ENCODE measurements around the gene SERPING1.

Gene SERPING1

DNA sequence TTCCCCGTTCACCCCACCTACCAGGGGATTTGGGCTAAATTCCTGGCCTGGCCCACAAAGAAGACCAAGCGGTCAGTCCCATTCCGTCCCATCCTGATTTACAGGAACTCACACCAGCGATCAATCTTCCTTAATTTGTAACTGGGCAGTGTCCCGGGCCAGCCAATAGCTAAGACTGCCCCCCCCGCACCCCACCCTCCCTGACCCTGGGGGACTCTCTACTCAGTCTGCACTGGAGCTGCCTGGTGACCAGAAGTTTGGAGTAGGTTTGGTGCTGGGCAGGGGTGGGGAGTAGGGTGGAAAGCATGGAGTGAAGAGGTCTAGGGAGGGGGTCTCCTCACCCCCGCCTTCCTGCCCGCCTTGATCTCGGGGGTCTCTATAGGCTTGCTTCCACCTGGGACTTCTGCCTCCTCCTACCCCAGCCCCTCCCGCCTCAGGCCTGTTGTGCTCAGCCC, at the start of gene SERPING1:
Gene SERPING1 (plus strand): TSS at position 225 of the 455 bp plus-strand sequence. CDS start 586 bp downstream, outside the sequence.
- H3K9me3 Mint-ChIP-seq, result no peaks in the 10 kb centered on the region
- ATAC-seq, result peak; percentile 44
- H3K4me1 Mint-ChIP-seq, result peaks cover 5% of the 10 kb centered on the region
- no peak for DNase-seq
- H3K27me3 Mint-ChIP-seq, result peaks cover 66% of the 10 kb centered on the region
- peak within 1 kb of the TSS in 1 of 2 donors; percentile 15 for H3K4me3 Mint-ChIP-seq
- no peak within 1 kb of the TSS for H3K27ac Mint-ChIP-seq

DNA sequence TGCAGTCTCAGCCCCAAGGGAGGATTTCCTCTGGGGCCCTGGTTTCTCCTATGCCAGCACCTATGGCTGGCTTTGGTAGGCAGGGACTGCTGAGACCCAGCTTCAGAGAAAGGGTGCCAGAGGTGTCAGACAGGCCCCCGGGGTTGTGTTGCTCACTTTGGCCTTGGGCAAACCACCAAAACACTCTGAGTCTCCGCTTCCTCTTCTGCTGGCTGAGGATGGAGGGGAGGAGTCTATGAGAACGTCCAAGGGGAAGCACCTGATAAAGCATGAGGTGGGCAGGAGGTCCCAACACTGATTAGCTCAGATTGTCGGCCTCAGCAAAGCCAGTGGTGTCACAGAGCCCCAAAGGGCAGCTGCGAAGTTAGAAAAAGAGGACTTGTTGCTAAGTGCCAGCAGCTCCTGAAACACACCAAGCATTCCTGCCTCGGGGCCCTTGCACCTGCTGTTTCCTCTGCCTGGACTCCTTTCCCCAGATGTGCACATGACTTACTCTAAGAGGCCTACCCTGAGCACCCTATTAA, 49.6 kb upstream of the SERPING1 start:
- ATAC-seq (peak; percentile 82), DNase-seq (peak in 1 of 2 donors; percentile 28)
- Mint-ChIP-seq H3K4me3 (peak overlapping the region in 1 of 2 donors; percentile 29), H3K27me3 (no peaks in the 10 kb centered on the region), H3K9me3 (no peaks in the 10 kb centered on the region), H3K4me1 (peaks cover 18% of the 10 kb centered on the region), H3K27ac (peak overlapping the region; percentile 74 to 86)

DNA sequence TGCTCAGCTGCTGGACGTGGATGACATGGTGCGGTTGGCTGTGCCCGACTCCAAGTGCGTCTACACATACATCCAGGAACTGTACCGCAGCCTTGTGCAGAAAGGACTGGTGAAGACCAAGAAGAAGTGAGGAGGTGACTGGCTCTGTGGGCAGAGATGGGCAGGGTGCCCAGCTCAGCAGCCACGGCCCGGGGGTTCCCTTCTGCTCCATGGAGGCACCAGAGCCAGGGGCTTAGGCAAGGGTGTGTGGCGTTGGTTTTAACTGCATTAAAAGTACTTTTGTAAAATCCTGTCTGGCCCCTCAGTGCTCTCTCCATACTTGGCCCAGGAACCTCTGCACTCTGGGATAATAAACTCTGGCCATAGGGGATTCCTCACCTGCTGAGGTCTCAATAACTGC, 47.5 kb upstream of the SERPING1 start:
- no peak overlapping the region for H3K27ac Mint-ChIP-seq
- H3K4me1 Mint-ChIP-seq, result peaks cover 18% of the 10 kb centered on the region
- ATAC-seq (no peak), DNase-seq (no peak)
- H3K9me3 Mint-ChIP-seq, result no peaks in the 10 kb centered on the region
- no peak overlapping the region for H3K4me3 Mint-ChIP-seq
- H3K27me3 Mint-ChIP-seq, result no peaks in the 10 kb centered on the region

DNA sequence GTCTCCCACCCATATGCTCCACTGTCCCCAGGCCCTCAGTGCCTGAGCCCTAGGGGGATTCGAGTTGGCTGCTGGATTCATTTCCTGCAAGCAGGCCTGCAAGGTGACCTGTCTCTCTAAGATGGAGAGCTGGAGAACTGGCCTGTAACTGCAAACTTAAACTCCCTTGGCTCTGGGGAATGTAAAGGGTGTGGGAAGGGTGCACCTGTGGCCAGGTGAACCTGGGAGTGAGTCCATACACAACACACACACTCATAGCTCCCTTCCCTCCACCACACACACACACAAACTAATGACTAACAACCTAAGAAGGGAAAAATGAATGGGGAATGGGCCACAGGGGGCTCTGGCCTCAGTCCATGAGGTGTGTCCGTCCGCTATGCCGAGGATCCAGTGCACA, 45.5 kb upstream of the SERPING1 start:
- Mint-ChIP-seq H3K27me3 (no peaks in the 10 kb centered on the region), H3K4me1 (peaks cover 17% of the 10 kb centered on the region), H3K4me3 (no peak overlapping the region), H3K27ac (no peak overlapping the region), H3K9me3 (no peaks in the 10 kb centered on the region)
- ATAC-seq (no peak), DNase-seq (no peak)

DNA sequence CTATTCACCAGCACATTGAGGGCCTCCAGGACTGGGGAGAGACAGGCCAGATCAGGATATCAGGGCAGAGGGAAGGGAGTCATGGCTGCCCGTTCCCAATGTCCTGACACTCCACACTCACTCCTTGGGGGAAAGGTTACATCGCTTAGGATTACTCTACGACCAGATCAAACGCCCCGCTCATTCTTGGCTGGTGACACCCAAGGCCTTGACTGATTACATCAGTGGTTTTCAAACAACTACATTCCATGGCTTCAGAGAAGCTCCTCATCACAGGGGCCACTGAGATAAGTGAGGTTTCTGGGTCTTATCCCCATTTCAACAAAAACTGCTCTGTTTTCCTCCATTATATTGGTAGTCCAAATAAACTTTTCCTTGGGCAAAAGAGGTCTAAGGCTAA, 45.0 kb upstream of the SERPING1 start:
- no peak overlapping the region for H3K4me3 Mint-ChIP-seq
- H3K27me3 Mint-ChIP-seq, result no peaks in the 10 kb centered on the region
- no peaks in the 10 kb centered on the region for H3K9me3 Mint-ChIP-seq
- H3K27ac Mint-ChIP-seq, result no peak overlapping the region
- ATAC-seq (no peak), DNase-seq (no peak)
- peaks cover 11% of the 10 kb centered on the region for H3K4me1 Mint-ChIP-seq

DNA sequence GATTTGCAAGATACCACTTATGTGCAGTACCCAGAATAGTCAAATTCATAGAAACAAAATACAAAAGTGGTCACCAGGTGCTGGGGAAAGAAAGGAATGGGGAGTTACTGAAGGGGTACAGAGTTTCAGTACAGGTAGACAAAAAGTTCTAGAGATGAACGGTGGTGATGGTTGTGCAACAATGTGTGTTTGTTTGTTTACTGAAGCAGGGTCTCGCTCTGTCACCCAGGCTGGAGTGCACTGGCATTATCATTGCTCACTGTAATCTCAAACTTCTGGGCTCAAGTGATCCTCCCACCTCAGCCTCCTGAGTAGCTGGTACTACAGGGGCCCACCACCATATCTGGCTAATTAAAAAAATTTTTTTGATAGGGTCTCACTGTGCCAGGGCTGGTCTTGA, 42.1 kb upstream of the SERPING1 start:
- ATAC-seq (no peak), DNase-seq (no peak)
- Mint-ChIP-seq H3K4me1 (peaks cover 5% of the 10 kb centered on the region), H3K9me3 (no peaks in the 10 kb centered on the region), H3K4me3 (no peak overlapping the region), H3K27me3 (no peaks in the 10 kb centered on the region), H3K27ac (peak overlapping the region in 1 of 2 donors; percentile 68)

DNA sequence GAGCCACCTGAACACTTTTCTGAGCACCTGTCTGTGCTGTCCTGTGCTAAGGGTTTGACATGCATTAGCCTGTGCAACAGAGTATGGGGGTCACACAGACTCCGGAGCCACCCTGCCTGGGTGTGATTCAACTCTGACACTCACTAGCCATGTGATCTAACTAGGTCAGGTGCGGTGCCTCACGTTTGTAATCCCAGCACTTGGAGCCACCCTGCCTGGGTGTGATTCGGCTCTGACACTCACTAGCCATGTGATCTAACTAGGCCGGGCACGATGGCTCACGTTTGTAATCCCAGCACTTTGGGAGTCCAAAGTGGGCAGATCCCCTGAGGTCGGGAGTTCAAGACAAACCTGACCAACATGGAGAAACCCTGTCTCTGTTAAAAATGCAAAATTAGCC, 41.4 kb upstream of the SERPING1 start:
- no peaks in the 10 kb centered on the region for H3K27me3 Mint-ChIP-seq

DNA sequence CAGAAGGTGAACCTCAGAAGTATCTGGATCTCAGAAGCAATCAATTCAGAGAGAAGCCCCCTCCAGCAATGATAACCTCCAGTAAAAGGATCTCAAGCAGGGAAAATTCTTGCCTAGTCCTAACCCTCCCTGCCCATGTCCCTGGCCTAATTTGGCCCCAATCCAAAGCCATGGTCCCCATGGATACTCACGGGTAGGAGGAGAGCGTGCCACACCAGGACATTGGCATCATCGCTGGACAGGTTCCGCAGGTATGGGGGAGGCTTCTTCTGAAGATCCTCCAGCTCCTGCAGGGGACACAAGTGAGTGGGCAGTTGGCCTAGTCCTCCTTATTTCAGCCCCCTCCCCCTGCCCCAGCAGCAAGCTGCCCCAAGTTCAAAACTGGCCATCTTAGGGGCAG, 37.3 kb upstream of the SERPING1 start:
- Mint-ChIP-seq H3K27me3 (no peaks in the 10 kb centered on the region), H3K27ac (no peak overlapping the region), H3K4me1 (peaks cover 48% of the 10 kb centered on the region), H3K9me3 (no peaks in the 10 kb centered on the region), H3K4me3 (no peak overlapping the region)
- DNase-seq, result no peak
- no peak for ATAC-seq

More for the DNA sequence above, 41.4 kb upstream of the SERPING1 start:
- Mint-ChIP-seq H3K4me3 (no peak overlapping the region), H3K27ac (peak overlapping the region in 1 of 2 donors; percentile 63), H3K4me1 (peaks cover 7% of the 10 kb centered on the region), H3K9me3 (no peaks in the 10 kb centered on the region)
- DNase-seq (no peak), ATAC-seq (no peak)

DNA sequence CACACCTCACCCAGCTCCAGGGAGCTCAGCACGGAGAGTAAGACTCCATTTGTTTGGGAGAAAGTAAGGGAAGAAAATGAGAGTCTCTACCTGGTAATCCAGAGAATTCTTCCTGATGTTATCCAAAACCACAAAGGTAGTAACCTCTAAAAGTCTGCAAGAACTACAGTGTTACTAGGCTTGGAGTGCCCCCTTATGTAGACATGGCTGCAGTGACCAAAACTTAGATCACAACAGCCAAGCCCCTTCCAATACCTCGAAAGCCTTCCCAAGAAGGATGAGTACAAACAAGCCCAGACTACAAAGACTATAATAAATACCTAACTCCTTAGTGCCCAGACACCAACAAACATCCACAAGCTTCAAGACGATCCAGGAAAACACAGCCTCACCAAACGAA, 34.9 kb upstream of the SERPING1 start:
- ATAC-seq (no peak), DNase-seq (no peak)
- Mint-ChIP-seq H3K27me3 (no peaks in the 10 kb centered on the region), H3K27ac (peak overlapping the region; percentile 81 to 96), H3K9me3 (no peaks in the 10 kb centered on the region), H3K4me3 (peak overlapping the region; percentile 12 to 39), H3K4me1 (peaks cover 57% of the 10 kb centered on the region)

DNA sequence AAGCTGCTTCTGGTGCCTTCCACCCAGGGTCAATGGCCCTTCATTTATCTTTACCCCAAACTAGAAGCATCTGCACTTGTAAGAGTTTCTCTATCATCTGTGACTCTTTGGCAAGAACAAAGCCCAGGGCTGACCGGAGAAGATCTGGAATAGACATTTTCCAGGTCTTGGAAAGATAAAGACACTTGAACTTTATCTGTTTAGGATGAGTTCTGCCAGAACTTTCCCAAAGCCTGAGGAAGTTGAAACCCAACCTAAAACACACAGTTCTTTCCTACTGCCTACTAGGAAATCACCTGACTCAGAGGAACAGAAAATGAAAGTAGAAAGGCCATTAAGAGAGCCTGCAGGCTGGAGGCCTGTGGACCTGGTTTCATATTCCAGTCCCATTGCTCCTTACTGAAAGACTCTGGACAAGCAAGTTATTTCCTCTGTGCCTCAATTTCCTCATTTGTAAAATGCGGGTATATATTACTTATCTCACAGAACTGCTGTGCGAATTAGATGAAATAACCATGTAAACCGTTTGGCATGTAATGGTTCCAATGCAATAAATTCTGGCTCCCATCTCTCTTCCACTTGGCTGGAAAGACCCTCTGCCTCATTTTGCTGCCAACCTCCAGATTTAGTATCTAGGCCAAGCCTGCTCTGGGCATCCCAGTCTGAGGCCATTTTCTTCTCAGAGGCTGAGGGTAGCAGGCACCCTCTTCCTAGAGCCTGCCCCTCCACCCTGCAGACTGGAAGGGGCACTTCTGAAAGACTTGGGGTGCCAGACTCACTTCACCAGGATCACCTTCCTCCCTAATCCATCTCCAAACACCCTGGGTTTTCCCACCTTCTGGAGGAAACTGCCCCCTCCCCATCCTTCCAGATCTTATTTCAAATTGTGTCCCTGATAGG, 31.2 kb upstream of the SERPING1 start:
- peak overlapping the region; percentile 99 for H3K27ac Mint-ChIP-seq
- H3K9me3 Mint-ChIP-seq, result no peaks in the 10 kb centered on the region
- DNase-seq (peak; percentile 29 to 55), ATAC-seq (peak; percentile 47)
- H3K4me1 Mint-ChIP-seq, result peaks cover 62% of the 10 kb centered on the region
- H3K27me3 Mint-ChIP-seq, result no peaks in the 10 kb centered on the region
- peak overlapping the region; percentile 97 to 98 for H3K4me3 Mint-ChIP-seq

DNA sequence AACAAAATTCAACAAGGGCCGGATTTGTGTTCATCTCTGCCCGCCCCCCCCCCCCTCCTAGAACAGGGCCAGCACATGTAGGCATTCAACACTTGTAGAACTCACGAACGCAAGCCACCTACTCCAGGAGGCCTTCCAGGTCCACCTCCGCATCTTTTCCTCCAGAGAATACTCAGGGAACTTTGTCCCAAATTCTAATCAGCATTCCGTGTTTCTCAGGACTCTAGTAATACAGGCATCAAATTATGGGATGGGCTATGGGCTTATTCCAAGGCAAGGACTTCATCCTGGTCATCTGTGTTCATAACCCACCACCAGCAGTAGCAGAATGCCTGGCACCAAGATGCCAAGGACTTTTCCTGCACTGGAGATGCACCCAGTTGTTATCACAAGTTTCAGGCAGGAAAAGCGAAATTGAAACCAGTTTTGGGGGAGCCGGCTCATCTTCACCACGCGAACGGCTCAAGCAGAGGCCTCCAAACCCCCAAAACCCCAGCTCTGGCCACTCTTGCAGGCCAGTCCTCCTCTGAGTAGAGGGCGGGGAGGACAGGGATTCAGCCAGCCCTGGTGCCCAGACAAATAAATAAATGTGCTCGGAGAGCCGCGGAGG, 30.5 kb upstream of the SERPING1 start:
- H3K4me1 Mint-ChIP-seq, result peaks cover 62% of the 10 kb centered on the region

DNA sequence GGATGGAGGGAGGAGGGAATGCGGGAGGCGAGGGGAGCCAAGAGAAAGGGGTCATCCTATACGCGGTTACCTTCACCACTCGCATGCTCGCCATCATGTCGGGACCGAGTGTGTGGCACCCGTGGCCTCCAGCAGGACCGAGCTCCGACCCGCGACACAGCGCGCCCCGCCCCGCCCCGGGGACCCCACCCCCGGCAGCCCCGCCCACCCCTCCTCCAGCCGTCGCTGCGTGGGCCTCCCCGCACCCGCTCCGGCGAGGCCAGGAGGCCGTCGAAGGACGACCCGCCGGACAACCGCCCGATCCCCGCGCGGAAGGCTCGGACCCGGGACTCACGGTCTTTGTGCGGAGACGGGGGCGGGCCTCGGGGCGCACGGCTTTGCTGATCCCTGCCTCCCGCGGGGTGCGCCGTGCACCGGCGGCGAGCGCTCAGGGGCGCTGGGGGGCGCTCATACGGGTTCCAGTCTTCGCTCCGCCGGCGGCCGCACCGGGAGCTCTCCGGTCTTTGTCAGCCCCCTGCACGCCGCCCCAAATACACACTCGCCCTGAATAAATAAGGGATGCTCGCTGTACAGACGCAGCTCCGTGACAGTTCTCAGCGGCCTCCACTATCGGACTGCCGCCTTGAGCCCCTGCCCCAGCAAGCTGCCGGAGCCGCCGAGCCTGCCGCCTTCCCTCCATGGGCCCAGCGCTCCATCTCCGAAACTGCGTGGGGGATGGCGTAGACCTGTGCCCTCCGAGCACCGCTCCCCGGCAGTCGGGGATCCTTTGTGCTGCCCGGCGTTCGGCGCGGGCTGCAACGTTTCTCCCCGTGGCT, 29.8 kb upstream of the SERPING1 start, which contains the start of gene UBE2L6:
Gene UBE2L6 (minus strand): TSS at position 158 of the 815 bp plus-strand sequence. CDS start 61 bp downstream, at position 97.
- H3K4me3 Mint-ChIP-seq, result peak within 1 kb of the TSS; percentile 97 to 98
- H3K4me1 Mint-ChIP-seq, result peaks cover 55% of the 10 kb centered on the region
- ATAC-seq, result peak; percentile 88
- no peaks in the 10 kb centered on the region for H3K9me3 Mint-ChIP-seq
- peak within 1 kb of the TSS; percentile 99 for H3K27ac Mint-ChIP-seq
- peak; percentile 90 to 91 for DNase-seq
- H3K27me3 Mint-ChIP-seq, result no peaks in the 10 kb centered on the region

More for the DNA sequence above, 30.5 kb upstream of the SERPING1 start:
- Mint-ChIP-seq H3K9me3 (no peaks in the 10 kb centered on the region), H3K4me3 (peak overlapping the region; percentile 97 to 98), H3K27ac (peak overlapping the region; percentile 99), H3K27me3 (no peaks in the 10 kb centered on the region)
- DNase-seq, result peak in 1 of 2 donors; percentile 36
- peak; percentile 1 for ATAC-seq

DNA sequence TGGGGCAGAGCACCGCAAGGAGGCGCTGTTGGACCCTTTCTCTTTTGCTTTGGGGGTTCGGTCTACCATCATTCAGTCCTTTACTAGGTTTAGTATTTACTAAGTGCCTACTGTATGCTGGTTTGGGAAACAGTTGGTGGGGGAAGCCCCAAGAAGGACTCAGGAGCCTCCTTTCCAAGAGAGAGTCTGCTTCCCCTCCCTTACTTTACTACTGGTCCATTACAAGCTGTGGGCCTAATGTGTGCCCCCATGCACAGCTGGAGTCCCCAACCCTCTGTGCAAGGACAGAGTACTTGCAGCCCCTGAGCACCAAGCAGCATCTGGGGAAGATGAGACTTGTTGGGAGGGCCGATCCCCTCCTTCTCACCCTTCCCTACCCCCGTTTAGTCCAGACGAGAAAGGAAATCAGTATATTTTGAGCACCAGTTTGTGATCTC, 29.1 kb upstream of the SERPING1 start:
- peak; percentile 38 for ATAC-seq
- H3K9me3 Mint-ChIP-seq, result no peaks in the 10 kb centered on the region
- H3K27ac Mint-ChIP-seq, result peak overlapping the region; percentile 99
- peaks cover 49% of the 10 kb centered on the region for H3K4me1 Mint-ChIP-seq
- H3K27me3 Mint-ChIP-seq, result no peaks in the 10 kb centered on the region
- no peak for DNase-seq
- peak overlapping the region; percentile 97 to 98 for H3K4me3 Mint-ChIP-seq

DNA sequence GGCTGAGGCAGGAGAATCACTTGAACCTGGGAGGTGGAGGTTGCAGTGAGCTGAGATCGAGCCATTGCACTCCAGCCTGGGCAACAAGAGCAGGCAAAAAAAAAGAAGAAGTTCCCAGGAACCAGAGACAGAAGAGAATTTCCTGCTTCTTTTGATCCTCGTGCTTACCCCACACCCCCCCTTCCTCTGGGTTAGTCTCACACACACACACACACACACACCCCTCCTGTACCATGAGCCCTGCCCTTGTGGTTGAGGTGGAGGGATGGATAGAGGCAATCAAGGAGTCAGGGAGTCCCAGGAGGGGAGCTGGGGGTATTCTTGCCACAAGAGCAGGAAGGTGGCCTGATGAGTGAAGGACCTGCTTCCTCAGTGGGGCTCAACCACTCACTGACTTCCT, 25.9 kb upstream of the SERPING1 start:
- H3K4me3 Mint-ChIP-seq, result no peak overlapping the region
- no peaks in the 10 kb centered on the region for H3K9me3 Mint-ChIP-seq
- DNase-seq (no peak), ATAC-seq (no peak)
- peaks cover 22% of the 10 kb centered on the region for H3K4me1 Mint-ChIP-seq
- peak overlapping the region; percentile 19 to 85 for H3K27ac Mint-ChIP-seq
- H3K27me3 Mint-ChIP-seq, result peaks cover 7% of the 10 kb centered on the region

DNA sequence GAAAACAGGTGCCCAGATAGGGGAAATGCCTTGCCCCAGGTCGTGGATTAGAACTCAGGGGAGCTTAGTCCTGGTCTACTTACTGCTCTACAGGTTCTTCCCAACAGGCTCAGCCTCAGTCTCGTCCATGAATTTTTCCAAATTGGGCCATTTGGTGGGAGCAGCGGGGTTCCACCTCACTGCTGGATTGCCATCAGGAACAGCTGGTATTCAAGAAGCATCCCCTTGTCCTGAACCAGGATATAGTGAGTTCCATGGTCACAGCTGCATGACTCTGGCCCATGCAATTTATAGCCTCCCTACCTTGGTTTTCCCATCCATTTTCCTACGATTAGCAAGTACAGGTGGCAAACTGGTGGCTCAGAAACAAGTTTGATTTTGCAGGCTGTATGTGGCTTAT, 23.4 kb upstream of the SERPING1 start:
- peaks cover 7% of the 10 kb centered on the region for H3K27me3 Mint-ChIP-seq
- no peak overlapping the region for H3K4me3 Mint-ChIP-seq
- no peak overlapping the region for H3K27ac Mint-ChIP-seq
- no peak for DNase-seq
- no peaks in the 10 kb centered on the region for H3K9me3 Mint-ChIP-seq
- ATAC-seq, result no peak
- peaks cover 13% of the 10 kb centered on the region for H3K4me1 Mint-ChIP-seq
